HG03060 (cell line): ENCODE measurements around the gene MEGF6.

Experiments
- ATAC-seq: cut with Tn5 transposase; IDR thresholded peaks from one replicate; pipeline ENCODE4 v1.9.1; 2021; ENCODE audit warnings: low read depth, moderate number of reproducible peaks; ENCODE audit not compliant: unreplicated experiment

MEGF6 gene

GRCh38 chr1:3545363-3546047 lies 65.8 kb downstream of the MEGF6 start:
- ATAC-seq: no peak

- ATAC-seq: no peak
These were observed 67.0 kb downstream of the MEGF6 start for GRCh38 chr1:3544040-3544977.

DNA sequence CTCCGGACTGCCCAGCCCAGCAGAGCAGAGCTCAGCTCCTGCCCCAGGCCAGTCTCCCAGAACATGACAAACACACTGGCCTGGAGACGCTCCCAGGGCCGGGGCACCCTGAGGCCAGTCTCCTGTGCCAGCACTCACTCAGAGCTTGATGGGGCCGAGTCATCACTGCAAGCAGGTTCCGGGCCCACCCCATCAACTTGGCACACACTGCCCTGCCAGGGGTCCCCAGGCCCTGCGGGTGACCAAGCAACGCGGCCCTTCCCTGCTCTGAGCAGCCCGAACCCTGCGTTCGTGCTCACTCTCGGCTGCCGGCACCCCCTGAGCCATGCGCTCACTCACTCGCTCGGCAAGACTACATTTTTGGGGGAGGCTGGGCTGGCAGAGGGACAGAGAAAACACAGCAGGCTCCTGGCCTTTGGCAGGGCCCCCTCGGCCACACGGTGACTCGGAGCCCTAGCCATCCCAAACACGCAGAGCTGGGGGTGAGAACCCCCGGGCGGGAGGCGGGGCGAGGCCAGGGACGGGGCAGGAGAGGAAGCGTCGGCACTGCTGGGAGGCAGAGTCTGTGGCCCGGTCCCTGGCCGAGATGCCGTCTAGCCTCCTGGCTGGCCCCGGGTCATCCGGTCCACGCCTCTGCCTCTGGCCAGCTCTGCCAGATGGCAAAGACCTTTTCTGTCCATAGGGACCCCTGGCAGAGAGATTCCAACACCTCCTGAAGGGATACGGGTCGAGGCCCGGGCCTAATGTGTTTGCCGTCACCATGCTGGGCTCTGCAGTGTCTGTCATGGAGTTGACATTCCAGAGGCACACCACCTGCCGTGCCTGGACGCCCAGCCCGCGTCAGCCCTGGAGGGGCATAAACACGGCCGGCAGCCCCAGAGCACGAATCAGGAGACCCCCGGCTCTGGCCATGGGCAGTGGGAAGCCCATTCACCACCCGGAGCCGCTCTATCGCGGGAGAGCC lies 68.0 kb downstream of the MEGF6 start:
- no peak for ATAC-seq

DNA sequence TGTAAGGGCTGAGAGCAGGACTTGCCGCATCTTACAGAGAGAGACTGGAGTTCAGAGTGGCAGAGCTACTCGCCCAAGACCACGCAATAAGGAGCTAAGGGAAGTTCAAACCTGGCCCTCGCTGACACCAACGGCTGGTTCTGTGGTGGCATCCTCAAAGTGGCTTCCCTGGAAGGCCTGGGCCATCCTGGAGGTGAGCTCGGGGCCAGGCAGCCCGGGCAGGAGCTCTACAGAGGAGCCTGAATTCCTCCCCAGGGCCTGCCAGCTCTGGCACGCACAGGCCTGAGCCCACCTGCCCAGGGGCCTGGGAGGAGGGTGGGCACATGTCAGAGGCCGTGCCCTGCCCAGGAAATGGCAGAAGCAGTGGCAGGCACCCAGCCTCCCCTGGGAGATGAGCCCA lies 68.6 kb downstream of the MEGF6 start:
- ATAC-seq: no peak

DNA sequence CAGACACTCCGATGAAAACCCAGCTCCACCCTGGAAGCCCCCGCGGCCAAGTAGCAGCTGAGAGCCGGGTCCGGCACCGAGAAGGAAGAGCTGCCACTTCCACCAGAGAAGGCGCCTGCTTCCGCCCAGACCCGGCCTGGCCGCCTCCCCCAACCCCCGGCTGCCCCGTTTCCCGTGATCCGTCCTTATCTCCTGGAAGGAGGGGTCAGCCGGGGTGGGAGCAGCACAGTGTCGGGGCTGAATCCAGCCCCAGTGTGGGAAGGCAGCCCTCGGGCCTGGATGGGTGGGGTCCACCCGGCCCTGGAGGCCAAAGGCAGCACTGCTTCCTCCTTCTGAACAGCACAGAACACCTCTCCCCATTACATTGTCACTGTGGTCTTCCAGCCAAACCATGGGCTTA lies 69.4 kb downstream of the MEGF6 start:
- ATAC-seq: no peak

GRCh38 chr1:3541465-3541864 lies 69.8 kb downstream of the MEGF6 start:
- ATAC-seq: no peak

DNA sequence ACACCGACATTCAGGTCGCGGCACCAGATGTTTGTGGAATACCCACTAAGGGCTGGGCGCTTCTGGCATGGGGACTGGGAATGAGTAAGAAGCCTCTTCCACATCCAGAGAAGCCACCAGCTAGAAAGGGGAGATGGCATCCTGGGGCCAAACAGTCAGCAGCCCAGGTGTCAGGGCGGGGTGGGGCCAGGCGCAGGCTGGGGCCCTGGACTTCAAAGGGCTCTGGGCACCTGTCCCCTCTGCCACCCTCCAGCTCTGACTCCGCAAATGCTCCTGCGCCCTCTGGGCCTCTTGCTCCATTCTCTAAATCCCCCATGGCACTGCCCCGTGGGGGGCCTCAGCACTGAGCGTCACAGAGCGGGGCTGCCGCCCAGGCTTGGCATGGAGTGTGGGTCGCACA lies 70.4 kb downstream of the MEGF6 start:
- no peak for ATAC-seq

- ATAC-seq: no peak
These were observed 71.4 kb downstream of the MEGF6 start for GRCh38 chr1:3539707-3540425.

DNA sequence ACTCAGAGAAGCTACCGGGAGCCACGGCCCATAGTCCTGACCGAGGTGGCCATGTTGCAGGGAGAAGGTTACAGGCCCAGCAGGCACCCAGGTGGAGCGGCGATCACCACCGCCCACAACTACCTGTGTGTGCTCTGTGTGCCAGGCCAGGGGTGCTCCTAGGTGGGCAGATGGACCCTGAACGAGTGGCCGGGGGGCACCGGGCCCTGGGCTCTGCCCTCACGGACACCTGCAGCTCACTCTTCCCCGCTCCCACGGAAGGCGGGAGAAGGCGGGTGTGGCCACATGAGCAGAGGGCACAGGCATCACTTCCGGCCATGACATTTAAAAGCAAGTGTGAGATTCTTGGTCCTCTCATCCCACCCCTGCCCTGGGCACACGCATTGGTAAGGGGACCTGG lies 73.9 kb downstream of the MEGF6 start:
- ATAC-seq: no peak

GRCh38 chr1:3536420-3537195 lies 74.7 kb downstream of the MEGF6 start:
- no peak for ATAC-seq

DNA sequence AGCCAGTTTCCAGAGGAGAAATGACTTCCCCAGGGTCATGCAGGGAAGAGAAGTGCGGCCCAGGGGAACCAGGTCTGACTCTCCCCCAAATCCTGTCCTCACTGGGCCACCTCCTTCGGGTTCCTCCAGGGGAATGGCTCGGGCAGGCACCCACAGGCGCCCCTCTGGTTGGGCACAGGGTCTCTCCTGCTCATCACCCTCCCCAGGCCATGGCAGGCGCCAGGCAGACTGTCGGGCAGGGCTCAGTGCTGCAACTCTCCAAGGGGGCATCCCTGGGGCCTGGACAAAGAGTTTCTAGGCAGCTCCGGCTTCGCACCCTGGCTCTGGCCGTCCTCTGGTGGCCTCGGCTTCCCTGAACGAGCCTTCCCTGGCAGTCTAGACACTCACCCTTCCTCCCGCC lies 75.6 kb downstream of the MEGF6 start:
- ATAC-seq: no peak

- no peak for ATAC-seq
These were observed 76.3 kb downstream of the MEGF6 start for GRCh38 chr1:3534803-3535637.

DNA sequence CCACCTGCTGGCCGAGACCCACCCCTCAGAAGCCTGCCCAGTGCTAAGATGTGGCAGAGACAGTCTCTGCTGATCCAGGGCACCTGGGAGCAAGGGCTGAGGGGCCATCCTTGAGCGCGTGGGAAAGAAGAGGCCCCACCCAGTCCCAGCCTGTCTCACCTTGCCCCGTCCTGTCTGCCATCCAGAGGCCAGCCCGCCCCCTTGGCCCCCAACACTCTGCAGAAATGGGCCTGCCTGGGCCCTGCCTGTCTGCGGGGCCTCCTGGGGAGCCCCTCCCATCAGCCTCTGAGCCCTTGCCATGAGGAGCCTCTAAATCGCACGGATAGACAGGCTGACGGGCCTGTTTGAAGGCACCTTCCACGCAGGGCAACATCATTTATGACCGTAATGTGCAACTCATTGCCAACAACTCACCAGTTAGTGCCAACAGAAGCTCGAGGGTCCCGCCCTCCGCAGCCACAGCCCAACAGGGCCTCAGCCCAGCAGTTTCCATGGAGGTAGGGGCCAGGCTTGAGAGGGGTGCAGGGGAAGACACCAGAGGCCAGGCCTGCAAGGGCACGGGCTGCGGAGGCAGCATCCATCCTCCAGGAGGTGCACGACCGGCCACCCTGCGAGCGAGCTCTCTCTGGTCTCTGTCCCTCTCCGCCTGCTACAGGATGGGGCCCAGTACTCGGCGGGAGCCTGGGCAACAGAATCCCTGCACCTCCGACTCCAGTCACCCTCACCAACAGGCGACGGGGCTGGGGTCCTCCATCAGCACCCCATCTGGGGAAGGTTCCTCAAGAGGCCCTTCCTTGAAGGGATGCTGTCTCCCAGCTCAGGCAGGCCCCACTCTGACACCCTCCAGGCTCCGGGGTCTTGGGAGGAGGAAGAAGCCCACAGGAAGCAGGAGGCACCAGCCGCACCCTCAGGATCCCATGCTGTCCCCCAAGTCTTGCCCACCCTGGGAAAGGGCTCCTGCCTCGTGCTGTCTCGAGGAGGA lies 78.0 kb downstream of the MEGF6 start:
- ATAC-seq: no peak

- ATAC-seq: no peak
These were observed 79.4 kb downstream of the MEGF6 start for GRCh38 chr1:3531928-3532327.

- ATAC-seq: no peak
These were observed 80.1 kb downstream of the MEGF6 start for GRCh38 chr1:3530926-3531818.
